HEK293 (cell line): ENCODE data around the gene RNF225.

ENCODE experiments used
- CTCF ChIA-PET: fragments of 350-600 bp; formaldehyde crosslinking; extraction: SDS; loops from one replicate; lab custom pipeline; 2021; ENCODE audit warnings: antibody characterized with exemption; lab: Yijun Ruan, JAX
- POLR2A ChIA-PET: fragments of 300-600 bp; formaldehyde crosslinking; extraction: SDS; loops from one replicate; lab custom pipeline; 2020; ENCODE audit warnings: antibody characterized with exemption, inconsistent platforms; lab: Yijun Ruan, JAX
- H3K27ac ChIP-seq: fragments of 200-500 bp; sonication (Bioruptor generic); 2 replicates; pipeline ENCODE4 v1.5.1; 2014; ENCODE audit warnings: low read depth, low read length, control low read depth, inconsistent platforms; ENCODE audit errors: extremely low read depth
- H3K36me3 ChIP-seq, 2 experiments: fragments of 200-500 bp in 1 of 2; sonication (Bioruptor generic) in 1 of 2; 1 replicate in 1 of 2; 2 replicates in 1 of 2; pipeline ENCODE4 v1.5.1; 2014 to 2017; ENCODE audit warnings: inconsistent platforms in 2 of 2, low read length in 2 of 2; ENCODE audit not compliant: control insufficient read depth in 2 of 2, insufficient read depth in 1 of 2
- H3K4me1 ChIP-seq: fragments of 200-500 bp; sonication (Bioruptor generic); 2 replicates; pipeline ENCODE4 v1.5.1; 2014; ENCODE audit warnings: mild to moderate bottlenecking, low read length, inconsistent platforms; ENCODE audit not compliant: control insufficient read depth, insufficient read depth
- H3K4me3 ChIP-seq: 2 replicates; pipeline ENCODE4 v1.5.1; 2011; ENCODE audit warnings: low read depth, mild to moderate bottlenecking, control low read depth, low read length, moderate library complexity
- H3K9me3 ChIP-seq: fragments of 200-500 bp; sonication (Bioruptor generic); 2 replicates; pipeline ENCODE4 v1.5.1; 2014; ENCODE audit warnings: low read depth, low read length, inconsistent platforms; ENCODE audit not compliant: control insufficient read depth, insufficient read depth
- HOXC10 ChIP-seq: sonication (generic); formaldehyde crosslinking; IDR thresholded peaks from 2 replicates; pipeline ENCODE4 v1.8.1; 2023; ENCODE audit warnings: mild to moderate bottlenecking, missing genetic modification reagents
- OSR2 ChIP-seq: fragments of 450-650 bp; formaldehyde crosslinking; IDR thresholded peaks from 2 replicates; pipeline ENCODE4 v1.5.1; 2016; ENCODE audit warnings: missing biosample characterization, missing genetic modification characterization
- SCRT1 ChIP-seq: fragments of 450-650 bp; formaldehyde crosslinking; IDR thresholded peaks from 2 replicates; pipeline ENCODE4 v1.5.1; 2016; ENCODE audit warnings: missing biosample characterization, missing genetic modification characterization, borderline replicate concordance
- YY1 ChIP-seq: fragments of 450-650 bp; formaldehyde crosslinking; IDR thresholded peaks from 2 replicates; pipeline ENCODE4 v1.5.1; 2018; ENCODE audit warnings: missing biosample characterization, missing genetic modification characterization
- ZBTB6 ChIP-seq: fragments of 450-650 bp; formaldehyde crosslinking; IDR thresholded peaks from 2 replicates; pipeline ENCODE4 v1.5.1; 2017; ENCODE audit warnings: missing biosample characterization, missing genetic modification characterization
- ZFP3 ChIP-seq: fragments of 450-650 bp; formaldehyde crosslinking; IDR thresholded peaks from 2 replicates; pipeline ENCODE4 v1.5.1; 2016; ENCODE audit warnings: low read depth, missing biosample characterization, missing genetic modification characterization
- ZNF248 ChIP-seq: fragments of 450-650 bp; formaldehyde crosslinking; IDR thresholded peaks from 2 replicates; pipeline ENCODE4 v1.5.1; 2017; ENCODE audit warnings: missing biosample characterization, missing genetic modification characterization
- ZNF341 ChIP-seq: fragments of 450-650 bp; formaldehyde crosslinking; IDR thresholded peaks from 2 replicates; pipeline ENCODE4; 2016; ENCODE audit warnings: low read depth, missing biosample characterization, missing genetic modification characterization
- ZNF416 ChIP-seq: fragments of 450-650 bp; formaldehyde crosslinking; IDR thresholded peaks from 2 replicates; pipeline ENCODE4 v1.5.1; 2016; ENCODE audit warnings: missing biosample characterization, missing genetic modification characterization
- ZNF549 ChIP-seq: fragments of 450-650 bp; IDR thresholded peaks from 2 replicates; pipeline ENCODE4 v1.5.1; 2018; ENCODE audit warnings: missing biosample characterization, missing genetic modification characterization, mild to moderate bottlenecking, inconsistent platforms, moderate library complexity
- ZNF624 ChIP-seq: fragments of 450-650 bp; formaldehyde crosslinking; IDR thresholded peaks from 2 replicates; pipeline ENCODE4 v1.5.1; 2017; ENCODE audit warnings: missing biosample characterization, missing genetic modification characterization
- ZSCAN23 ChIP-seq: fragments of 450-650 bp; formaldehyde crosslinking; IDR thresholded peaks from 2 replicates; pipeline ENCODE4 v1.5.1; 2016; ENCODE audit warnings: missing biosample characterization, missing genetic modification characterization
- ZSCAN30 ChIP-seq: fragments of 450-650 bp; IDR thresholded peaks from 2 replicates; pipeline ENCODE4 v1.5.1; 2018; ENCODE audit warnings: missing biosample characterization, mild to moderate bottlenecking, missing genetic modification characterization, moderate library complexity
- TF ChIP-seq, protein P1 (sequence below): fragments of 450-650 bp; formaldehyde crosslinking; conservative IDR thresholded peaks from 2 replicates; pipeline ENCODE4 v1.5.1; 2016; ENCODE audit warnings: low read depth, missing biosample characterization, missing genetic modification characterization

Gene RNF225

DNA sequence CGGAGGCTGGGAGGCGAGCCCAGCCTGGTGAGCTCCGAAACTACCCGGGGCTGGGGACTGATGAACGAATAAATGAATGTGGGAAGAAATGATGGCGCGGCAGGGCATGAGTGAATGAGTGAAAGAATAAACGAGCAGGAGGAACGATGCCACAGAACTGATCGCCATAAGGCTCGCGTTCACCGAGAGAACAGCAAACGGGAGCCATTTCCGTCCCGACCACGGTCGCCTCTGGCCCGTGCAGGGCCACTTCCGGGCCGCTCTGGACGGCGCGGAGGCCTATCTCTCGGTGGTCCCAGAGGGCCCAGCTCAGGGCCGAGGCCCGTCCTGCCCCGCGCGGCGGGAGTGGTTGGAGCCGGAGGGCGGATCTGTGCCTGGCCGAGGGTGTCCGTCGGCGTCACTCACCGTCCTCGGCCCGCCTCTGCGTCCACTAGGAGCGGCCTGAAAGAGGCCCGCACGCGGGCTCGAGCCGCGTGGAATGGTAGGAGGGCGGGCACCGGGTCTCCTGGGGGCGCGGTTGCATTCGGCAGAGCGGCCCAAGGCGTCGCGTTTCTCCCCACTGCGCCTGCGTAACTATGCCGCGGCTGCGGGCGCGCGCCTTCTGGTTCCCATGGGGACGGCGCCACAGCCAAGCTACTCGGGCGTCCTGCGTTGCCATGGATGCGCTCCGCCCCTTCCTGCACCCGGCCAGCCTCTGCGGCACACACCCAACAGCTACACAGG lies 33.0 kb upstream of the RNF225 start, which contains the start of gene ZNF497 (continued):
- peak; percentile 19; the same call in 1 of the 2 replicates for TF ChIP-seq ZBTB6 (tag by site-specific recombination)
- TF ChIP-seq ZNF248 (tag by site-specific recombination), result no peak
- no peak for TF ChIP-seq HOXC10
- no peak for TF ChIP-seq ZSCAN23 (tag by site-specific recombination)
- TF ChIP-seq SCRT1 (tag by site-specific recombination), result no peak
- no peak for TF ChIP-seq ZNF549
- TF ChIP-seq ZNF624 (tag by site-specific recombination), result no peak
- no peak for TF ChIP-seq OSR2 (tag by site-specific recombination)

- Histone ChIP-seq H3K27ac (no peak overlapping the region), H3K4me3 (no peak overlapping the region), H3K9me3 (no peaks in the 10 kb centered on the region), H3K36me3 (no peaks in the 10 kb centered on the region; a peak in 1 of 3 replicates), H3K4me1 (no peaks in the 10 kb centered on the region)
- ChIA-PET CTCF (interaction anchor here (0.6 kb wide), 2 partner anchors 37 to 45 kb away, joined by 4 to 5 read pairs; partner anchors contain the start of genes ZNF584 and ZSCAN22), POLR2A (interaction anchor here (0.5 to 3.2 kb wide), 10 partner anchors 8 to 202 kb away, joined by 3 to 35 read pairs (median 8); partner anchors contain the start of genes CHMP2A, ZBTB45, ZNF584 and ZNF8)
- TF ChIP-seq YY1 (tag by site-specific recombination) (no peak), ZSCAN30 (tag by site-specific recombination) (no peak)
Measured at GRCh38 chr19:58364146-58364545, 31.3 kb upstream of the RNF225 start.

GRCh38 chr19:58366585-58367430 lies 28.6 kb upstream of the RNF225 start:
- H3K36me3 ChIP-seq, result no peaks in the 10 kb centered on the region
- H3K27ac ChIP-seq, result no peak overlapping the region
- TF ChIP-seq ZFP3 (tag by site-specific recombination), result no peak
- no peak for TF ChIP-seq ZNF341 (tag by site-specific recombination)
- TF ChIP-seq, protein P1, sequence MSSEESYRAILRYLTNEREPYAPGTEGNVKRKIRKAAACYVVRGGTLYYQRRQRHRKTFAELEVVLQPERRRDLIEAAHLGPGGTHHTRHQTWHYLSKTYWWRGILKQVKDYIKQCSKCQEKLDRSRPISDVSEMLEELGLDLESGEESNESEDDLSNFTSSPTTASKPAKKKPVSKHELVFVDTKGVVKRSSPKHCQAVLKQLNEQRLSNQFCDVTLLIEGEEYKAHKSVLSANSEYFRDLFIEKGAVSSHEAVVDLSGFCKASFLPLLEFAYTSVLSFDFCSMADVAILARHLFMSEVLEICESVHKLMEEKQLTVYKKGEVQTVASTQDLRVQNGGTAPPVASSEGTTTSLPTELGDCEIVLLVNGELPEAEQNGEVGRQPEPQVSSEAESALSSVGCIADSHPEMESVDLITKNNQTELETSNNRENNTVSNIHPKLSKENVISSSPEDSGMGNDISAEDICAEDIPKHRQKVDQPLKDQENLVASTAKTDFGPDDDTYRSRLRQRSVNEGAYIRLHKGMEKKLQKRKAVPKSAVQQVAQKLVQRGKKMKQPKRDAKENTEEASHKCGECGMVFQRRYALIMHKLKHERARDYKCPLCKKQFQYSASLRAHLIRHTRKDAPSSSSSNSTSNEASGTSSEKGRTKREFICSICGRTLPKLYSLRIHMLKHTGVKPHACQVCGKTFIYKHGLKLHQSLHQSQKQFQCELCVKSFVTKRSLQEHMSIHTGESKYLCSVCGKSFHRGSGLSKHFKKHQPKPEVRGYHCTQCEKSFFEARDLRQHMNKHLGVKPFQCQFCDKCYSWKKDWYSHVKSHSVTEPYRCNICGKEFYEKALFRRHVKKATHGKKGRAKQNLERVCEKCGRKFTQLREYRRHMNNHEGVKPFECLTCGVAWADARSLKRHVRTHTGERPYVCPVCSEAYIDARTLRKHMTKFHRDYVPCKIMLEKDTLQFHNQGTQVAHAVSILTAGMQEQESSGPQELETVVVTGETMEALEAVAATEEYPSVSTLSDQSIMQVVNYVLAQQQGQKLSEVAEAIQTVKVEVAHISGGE (tag by site-specific recombination), result 0 out of 2 replicates have a peak, but pooled peaks have one; percentile 13
- TF ChIP-seq ZNF416 (tag by site-specific recombination), result no peak
- H3K9me3 ChIP-seq, result no peaks in the 10 kb centered on the region
- H3K4me1 ChIP-seq, result no peaks in the 10 kb centered on the region
- H3K4me3 ChIP-seq, result no peak overlapping the region
- POLR2A ChIA-PET, result interaction anchor here (0.9 to 1.8 kb wide), 2 partner anchors 13 to 153 kb away, joined by 3 to 5 read pairs; partner anchors contain the start of gene ZBTB45
- CTCF ChIA-PET, result interaction anchor here (0.6 kb wide), 1 partner anchor 190 kb away, joined by 3 read pairs; no protein-coding TSS in a partner anchor
